GM11168 (cell line): Measurements from ENCODE around the gene DLST.

Experiments used
- in situ Hi-C: fragments of 300-500 bp; cut with MboI; formaldehyde crosslinking; loops from one replicate; pipeline ENCODE4 v1.12.0; 2022; ENCODE audit warnings: low sequenced_read_pairs; ENCODE audit not compliant: unreplicated experiment

Gene DLST

GRCh38 chr14:74881431-74882102, at the start of gene DLST:
TSS of gene DLST (plus strand) at chr14:74881916. CDS start at chr14:74881954, 38 bp downstream.
- in situ Hi-C loops, result no loop called here

DNA sequence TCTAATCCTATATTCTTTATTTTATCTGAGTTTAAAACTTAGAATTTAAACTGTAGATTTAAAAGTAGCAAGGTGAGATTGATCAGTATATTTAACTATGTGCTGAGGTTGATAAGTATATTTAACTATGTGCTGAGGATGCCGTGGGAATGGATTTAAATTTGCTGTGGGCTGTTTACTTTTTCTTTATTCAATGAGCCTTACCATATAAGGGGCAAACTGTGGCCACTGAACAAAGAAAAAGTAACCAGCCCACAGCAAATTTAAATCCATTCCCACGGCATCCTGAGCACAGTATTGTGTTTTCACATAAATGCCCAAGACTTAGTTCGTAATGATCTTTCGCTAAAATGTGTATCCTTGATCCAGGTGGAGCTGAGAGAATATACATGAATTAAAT, 48.9 kb upstream of the DLST start:
- in situ Hi-C loops, result no loop called here

DNA sequence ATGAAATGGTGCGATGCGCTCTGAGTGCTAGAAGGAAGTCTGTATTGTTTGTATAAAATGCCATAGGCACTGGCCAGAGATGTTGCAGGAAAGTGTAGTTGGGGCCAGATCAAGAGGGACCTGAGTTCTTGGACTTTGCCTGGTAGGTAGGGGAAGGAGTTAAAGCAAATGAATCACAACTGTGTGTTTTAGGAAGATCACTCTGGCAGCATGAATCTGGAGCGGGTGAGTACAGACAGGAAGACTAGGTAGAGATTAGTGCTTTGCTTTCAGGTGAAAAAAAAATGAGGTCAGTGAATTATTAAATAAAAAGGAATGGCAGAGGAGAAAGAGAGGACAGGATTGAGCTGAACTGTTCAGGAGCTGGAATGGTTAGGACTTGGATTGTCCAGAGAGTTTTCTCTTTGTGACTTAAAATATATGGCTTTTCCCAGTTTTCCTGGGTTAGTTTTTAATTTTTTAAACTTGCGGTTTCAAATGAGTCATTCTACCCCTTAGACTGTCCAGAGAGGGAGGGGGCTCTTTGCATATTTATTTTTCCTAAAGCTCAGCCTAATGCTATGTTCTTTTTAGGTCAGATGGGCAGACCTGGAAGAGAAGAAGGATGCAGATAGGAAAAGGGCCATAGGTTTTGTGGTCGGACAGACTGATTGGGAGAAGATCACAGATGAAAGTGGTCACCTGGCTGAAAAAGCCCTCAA, 46.9 kb upstream of the DLST start:
- in situ Hi-C loops, result no loop called here

DNA sequence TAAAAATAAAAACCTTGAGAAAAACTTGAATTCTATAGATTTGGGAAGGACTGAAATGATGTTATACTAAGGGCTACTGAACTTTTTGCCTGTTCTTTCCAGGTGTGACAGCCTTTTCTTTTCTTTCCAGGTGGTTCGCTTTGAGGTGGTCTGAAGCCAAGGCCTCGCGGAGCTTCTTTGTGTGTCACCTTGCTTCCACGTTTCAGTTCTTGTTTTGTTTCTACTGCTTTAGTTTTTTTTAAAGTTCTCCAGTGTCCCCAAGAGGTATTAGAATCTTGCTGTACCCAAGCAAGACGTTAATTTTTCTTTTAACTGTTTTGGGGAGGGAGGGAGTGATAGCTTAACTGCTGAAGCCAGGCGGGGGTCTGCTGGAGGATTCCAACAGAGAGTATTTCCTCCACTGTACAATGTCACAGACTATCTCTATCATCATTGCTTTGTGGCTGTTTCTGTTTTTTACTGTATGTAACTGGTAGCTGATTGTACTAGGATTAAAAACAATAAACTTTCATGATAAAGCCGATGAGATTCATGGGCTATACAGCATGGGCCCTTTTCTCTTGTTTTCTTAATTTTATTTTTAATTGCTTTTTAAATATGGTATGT, 46.0 kb upstream of the DLST start:
- in situ Hi-C loops, result no loop called here

- in situ Hi-C loops, result no loop called here
These were observed 45.3 kb upstream of the DLST start for GRCh38 chr14:74836251-74836960.

DNA sequence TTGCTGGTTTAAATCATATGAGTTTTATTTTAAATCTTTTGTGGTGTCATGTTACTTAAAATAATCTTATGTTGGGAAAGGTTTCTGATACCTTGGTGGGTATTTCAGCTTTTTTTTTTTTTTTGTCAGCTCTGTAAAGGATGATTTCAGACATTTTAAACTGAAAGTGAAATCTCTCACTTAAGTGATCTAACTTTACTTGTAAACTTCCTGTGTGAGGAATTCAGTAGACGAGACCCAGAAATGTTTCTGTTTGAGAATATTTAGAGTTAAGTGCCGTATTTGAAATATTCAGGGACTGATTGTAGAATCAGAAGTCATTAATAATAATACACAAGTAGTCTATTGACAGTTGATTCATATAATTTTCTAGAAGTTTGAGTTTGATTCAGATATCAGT, 43.5 kb upstream of the DLST start:
- in situ Hi-C loops, result no loop called here

- in situ Hi-C loops, result no loop called here
These were observed 41.1 kb upstream of the DLST start for GRCh38 chr14:74840603-74841030.

GRCh38 chr14:74841230-74842207, 40.2 kb upstream of the DLST start:
- in situ Hi-C loops, result no loop called here

DNA sequence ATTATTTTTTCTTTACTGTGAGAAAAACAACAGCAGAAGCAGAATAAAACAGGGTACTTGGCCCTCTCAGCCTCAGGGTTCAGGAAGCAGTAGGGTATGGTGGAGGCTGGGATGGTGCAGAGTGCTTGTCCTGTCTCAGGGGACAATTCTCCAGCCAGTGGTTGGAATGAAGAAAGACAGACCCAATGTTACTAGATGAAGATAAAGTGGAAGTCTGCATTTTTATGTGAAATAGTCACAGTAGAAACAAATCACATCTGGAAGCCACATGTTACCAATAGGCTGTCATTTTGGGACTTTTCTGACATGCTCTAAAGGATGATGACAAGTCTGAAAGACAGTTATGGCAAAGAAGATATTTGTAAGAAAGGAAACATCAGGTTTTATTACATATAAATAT, 38.1 kb upstream of the DLST start:
- in situ Hi-C loops, result no loop called here

DNA sequence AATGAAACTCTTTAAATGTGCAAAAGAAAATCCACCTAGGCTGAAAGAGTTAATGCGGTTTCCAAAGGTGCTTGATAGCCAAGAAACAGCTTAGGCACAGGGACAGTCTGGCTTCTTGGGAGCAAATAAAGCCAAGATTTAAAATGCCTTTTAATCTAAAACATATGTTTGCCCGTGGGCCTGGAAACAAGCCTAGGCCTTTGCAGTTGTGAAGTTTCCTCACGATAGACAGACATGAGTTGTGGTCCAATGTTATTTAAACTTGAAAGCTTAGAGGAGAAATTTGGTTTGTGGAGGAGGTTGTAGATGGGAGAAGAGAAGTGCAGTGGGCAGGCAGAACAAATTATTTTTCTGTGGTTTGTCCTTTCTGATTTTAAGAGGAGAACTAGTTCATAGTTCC, 35.5 kb upstream of the DLST start:
- in situ Hi-C loops, result no loop called here

- in situ Hi-C loops, result no loop called here
These were observed 34.6 kb upstream of the DLST start for GRCh38 chr14:74846968-74847665.

DNA sequence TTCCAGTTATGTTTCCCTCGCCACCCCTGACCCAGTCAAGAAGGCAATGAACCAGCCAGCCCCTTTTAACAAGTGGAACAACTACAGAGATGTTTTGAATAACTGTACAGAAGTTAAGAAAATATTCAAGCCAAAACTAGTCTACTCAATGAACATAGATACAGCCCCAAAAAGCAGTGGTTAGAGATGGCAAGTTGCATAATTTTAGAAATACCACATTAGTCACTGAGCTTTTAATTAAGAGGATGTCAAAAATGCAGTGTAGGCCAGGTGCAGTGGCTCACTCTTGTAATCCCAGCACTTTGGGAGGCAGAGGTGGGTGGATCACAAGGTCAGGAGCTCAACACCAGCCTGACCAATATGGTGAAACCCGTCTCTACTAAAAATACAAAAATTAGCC, 32.9 kb upstream of the DLST start:
- in situ Hi-C loops, result no loop called here

DNA sequence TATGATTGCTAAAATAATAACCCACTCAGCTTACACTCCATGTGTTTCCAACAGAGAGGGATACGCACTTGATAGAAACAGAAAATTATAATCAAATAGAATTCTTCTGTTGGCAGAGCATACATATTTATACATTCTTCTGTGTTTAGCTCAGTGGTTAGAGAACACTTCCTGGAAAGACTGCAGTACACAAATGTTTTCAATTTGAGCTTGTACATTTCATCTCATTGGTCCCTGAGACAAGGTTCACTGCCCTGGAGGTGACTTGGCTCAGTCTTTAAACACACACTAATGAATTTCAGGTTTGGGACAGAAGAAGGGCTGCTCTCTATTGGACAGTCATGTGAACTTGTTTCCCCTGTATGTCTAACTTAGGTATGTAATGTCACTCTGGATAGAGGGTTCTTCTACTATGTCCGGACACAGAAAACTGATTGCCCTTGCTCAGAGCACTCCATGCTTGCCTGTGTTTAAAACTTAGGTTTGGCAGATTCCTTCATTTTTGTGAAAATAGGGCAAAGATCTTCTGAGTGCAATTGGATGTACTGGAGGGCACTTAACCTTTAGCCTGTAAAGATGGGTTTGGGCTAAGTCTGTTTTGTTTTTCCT, 28.7 kb upstream of the DLST start:
- in situ Hi-C loops, result no loop called here

DNA sequence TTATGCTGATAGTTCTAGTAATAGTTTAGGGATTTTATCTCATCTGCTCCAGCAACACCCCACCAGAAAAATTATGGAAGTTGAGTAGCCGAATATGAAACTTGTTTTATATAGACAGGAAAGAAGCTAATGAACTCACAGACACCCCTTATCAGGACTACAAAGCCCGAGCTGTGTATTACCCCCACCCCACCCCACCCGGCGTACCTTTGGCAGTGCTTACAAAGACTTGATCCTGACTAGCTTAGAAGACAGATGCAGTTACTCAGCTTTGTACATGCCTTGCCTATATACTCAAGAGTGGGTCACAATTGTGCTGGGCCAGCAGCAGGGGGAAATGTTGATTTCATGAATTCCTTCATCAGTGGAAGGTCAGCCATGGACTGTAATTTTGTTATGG, 28.1 kb upstream of the DLST start:
- in situ Hi-C loops, result no loop called here

DNA sequence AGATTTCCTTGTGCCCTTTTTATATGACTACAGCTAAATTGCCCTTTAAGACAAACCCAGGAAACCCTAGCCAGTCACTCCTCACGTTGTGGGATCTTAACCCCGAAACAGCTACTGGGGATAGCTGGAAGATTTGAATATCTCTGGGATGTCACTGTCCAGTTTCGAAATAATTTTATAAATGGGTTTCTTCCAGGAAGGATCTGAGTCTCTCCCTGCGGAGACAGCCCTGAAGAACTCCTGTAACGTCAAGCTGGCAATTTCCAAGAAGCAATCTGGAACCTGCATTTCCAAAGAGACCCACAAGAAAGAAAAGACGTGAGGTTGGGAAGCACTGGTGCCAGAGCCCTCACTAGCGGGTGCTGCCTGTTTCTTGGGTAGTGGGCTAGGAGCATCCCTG, 26.7 kb upstream of the DLST start:
- in situ Hi-C loops, result no loop called here

DNA sequence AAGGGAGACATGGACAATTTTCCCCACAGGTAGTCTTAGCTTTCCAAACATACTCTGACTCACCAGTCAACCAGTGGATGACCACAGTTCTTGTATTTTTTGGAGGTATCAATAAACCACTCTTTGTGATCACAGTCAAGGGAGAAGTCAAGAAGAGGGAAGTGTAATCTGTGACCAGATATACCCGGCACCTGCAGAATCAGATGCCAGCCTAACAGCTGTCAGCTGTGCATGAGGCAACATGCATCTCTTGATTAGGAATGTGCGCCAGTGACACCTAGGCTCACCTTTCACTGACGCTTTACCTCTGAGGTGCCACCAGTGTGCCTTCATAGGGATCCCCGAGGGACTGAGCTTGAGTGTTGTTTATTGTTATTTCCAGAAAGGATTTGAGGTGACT, 25.8 kb upstream of the DLST start:
- in situ Hi-C loops, result no loop called here

DNA sequence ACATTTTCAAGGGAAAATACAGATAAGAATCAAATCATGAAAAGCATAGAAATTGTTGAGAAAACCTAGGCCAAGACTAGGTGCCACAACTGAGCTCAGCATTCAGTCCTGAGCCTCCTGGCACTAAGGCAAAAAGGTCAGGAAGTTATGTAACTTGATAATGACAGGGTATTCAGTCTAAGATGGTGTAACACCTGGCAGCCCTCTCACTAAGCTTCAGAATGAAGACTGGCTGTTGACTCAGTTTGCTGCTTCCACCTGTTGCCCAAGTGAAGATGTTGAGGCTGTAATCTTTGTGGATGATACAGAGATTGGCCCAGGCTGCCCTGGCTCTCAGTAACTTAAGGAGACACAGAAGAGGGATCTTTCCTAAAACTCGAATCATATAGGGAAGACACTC, 25.4 kb upstream of the DLST start:
- in situ Hi-C loops, result no loop called here

GRCh38 chr14:74858022-74858421, 23.7 kb upstream of the DLST start:
- in situ Hi-C loops, result no loop called here
